T-helper 17 cell (primary cell): Measurements from ENCODE around the gene GPX7. TPM values are rescaled to one million over a fixed set of nuclear protein-coding genes. Genes with fewer than 3 reads are reported as not detected.
"Not testable (repeated sequence)": the region's sequence is repeated elsewhere in the genome, so short reads cannot be mapped to it uniquely, and the experiment has no call there.

ENCODE experiments used
- ATAC-seq: fragments of 150-1000 bp; cut with Tn5 transposase; 2 replicates; pipeline ENCODE4 v1.10.0; 2021; ENCODE audit warnings: mild to moderate bottlenecking, moderate library complexity
- DNase-seq, 3 donors: peaks; one replicate each; pipeline versions ENCODE4 v3.0.0 to v3.0.0-alpha.2; 2020 to 2021
- H3K9me3 ChIP-seq: one replicate; pipeline ENCODE4 v1.7.0; 2013; ENCODE audit warnings: low read length, mild to moderate bottlenecking; ENCODE audit not compliant: control insufficient read depth, poor library complexity, severe bottlenecking
- H3K27ac Mint-ChIP-seq: one replicate; pipeline ENCODE4 v1.8.0; 2022; ENCODE audit warnings: mild to moderate bottlenecking, moderate library complexity, mixed read lengths
- H3K27me3 Mint-ChIP-seq: one replicate; pipeline ENCODE4 v1.8.0; 2022; ENCODE audit warnings: mixed read lengths
- H3K36me3 Mint-ChIP-seq: one replicate; pipeline ENCODE4 v1.8.0; 2022; ENCODE audit warnings: low read depth, mixed read lengths
- H3K4me1 Mint-ChIP-seq: one replicate; pipeline ENCODE4 v1.8.0; 2022; ENCODE audit warnings: mild to moderate bottlenecking, mixed read lengths
- H3K4me3 Mint-ChIP-seq: one replicate; pipeline ENCODE4 v1.8.0; 2022; ENCODE audit warnings: mild to moderate bottlenecking, moderate library complexity, mixed read lengths
- total RNA-seq, 4 donors: library from RNA in 2 of 4; stranded (reverse) in 2 of 4; gene quantifications; one replicate each; pipeline ENCODE4 v1.2.3 and lab custom pipeline; 2022 to 2026

GPX7 gene
- total RNA-seq, 2 donors from 2014 or later, result 13.4 to 13.9 TPM

DNA sequence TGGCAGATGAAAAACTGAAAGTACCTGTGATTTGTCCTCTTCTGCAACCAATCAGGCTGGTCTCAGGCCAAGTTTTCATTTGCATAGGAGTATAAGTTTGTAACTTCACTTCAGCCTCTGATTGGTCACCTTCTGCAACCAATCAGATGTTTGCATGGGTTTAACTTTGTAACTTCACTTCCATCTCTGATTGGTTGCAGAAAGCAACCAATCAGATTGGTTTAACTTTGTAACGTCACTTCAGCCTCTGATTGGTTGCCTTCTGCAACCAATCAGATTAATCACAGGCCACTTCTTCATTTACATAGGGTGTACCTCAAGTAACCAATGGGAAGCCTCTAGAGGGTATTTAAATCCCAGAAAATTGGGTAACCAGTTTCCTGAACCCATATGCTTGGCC, 30.4 kb upstream of the GPX7 start:
- Mint-ChIP-seq H3K4me3 (no peak overlapping the region), H3K27me3 (no peaks in the 10 kb centered on the region), H3K36me3 (peaks cover 2% of the 10 kb centered on the region), H3K4me1 (peaks cover 15% of the 10 kb centered on the region), H3K27ac (no peak overlapping the region)
- DNase-seq (no peak), ATAC-seq (no peak)
- H3K9me3 ChIP-seq, result no peaks in the 10 kb centered on the region

DNA sequence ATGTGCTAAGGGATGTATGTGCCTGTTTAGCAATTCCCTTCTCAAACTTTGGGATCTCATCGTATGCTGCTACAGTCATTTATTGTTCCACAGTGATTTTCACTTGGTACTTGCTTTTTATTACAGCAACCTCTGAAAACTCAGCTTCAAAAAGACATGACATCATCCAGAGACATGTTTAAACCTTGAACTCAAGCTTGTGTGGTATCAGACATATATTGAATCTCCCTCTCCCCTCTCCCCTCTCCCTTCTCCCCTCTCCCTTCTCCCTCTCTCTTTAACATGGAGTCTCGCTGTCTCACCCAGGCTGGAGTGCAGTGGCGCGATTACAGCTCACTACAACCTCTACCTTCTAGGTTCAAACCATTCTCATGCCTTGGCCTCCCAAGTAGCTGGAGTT, 29.8 kb upstream of the GPX7 start:
- Mint-ChIP-seq H3K27me3 (no peaks in the 10 kb centered on the region), H3K27ac (no peak overlapping the region), H3K36me3 (peaks cover 2% of the 10 kb centered on the region), H3K4me1 (peaks cover 17% of the 10 kb centered on the region), H3K4me3 (no peak overlapping the region)
- ATAC-seq, result no peak
- H3K9me3 ChIP-seq, result no peaks in the 10 kb centered on the region
- no peak for DNase-seq

DNA sequence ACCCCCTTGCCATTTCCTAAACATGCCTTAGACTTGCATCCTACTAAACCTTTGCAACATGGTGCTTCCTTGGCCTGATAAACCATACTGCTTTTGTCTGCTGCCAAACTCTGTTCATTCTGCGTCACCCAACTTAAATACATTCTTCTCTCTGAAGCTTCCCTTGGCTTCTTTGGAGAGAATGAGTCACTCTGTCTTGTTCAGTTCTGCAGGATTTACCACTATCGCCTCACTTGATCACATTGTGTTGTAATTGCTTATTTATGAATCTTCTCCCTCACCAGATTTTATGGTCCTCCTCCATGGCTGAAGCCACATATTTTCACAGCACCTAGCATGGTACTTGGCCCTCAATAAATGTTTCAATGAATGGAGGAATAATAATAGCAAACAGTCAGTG, 27.6 kb upstream of the GPX7 start:
- no peaks in the 10 kb centered on the region for H3K9me3 ChIP-seq
- no peak for DNase-seq
- no peak overlapping the region for H3K4me3 Mint-ChIP-seq
- H3K27ac Mint-ChIP-seq, result no peak overlapping the region
- H3K4me1 Mint-ChIP-seq, result peaks cover 14% of the 10 kb centered on the region
- no peaks in the 10 kb centered on the region for H3K27me3 Mint-ChIP-seq
- H3K36me3 Mint-ChIP-seq, result peaks cover 2% of the 10 kb centered on the region
- no peak for ATAC-seq

DNA sequence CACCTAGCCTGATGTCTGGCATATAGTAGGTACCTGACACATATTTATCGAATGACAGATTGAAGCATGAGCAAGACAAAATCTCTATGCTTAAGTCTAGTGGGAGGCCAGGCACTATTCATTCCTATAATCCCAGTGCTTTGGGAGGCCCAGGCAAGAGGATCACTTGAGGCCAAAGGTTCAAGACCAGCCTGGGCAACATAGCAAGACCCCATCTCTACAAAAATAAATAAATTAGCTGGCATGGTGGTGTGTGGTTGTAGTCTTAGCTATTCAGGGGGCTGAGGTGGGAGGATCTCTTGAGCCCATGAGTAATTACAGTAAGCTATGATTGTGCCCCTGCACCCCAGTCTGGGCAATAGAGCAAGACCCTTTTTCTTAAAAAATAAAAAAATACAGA, 26.1 kb upstream of the GPX7 start:
- H3K27ac Mint-ChIP-seq, result peak overlapping the region; percentile 55
- H3K27me3 Mint-ChIP-seq, result no peaks in the 10 kb centered on the region
- no peak overlapping the region for H3K4me3 Mint-ChIP-seq
- peaks cover 13% of the 10 kb centered on the region for H3K4me1 Mint-ChIP-seq
- no peak for ATAC-seq
- DNase-seq, result no peak
- H3K36me3 Mint-ChIP-seq, result peaks cover 2% of the 10 kb centered on the region
- no peaks in the 10 kb centered on the region for H3K9me3 ChIP-seq

DNA sequence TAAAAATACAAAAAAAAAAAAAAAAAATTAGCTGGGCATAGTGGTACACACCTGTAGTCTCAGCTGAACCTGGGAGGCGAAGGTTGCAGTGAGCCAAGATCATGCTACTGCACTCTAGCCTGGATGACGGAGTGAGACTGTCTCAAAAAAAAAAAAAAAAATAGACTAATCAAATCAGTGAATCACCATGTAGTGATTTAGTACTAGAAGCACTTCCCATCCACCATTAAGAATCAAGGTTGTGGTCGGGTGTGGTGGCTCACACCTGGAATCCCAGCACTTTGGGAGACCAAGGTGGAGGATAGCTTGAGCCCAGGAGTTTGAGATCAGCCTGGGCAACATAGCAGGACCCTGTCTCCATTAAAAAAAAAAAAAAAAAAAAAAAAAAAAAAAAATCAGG, 24.1 kb upstream of the GPX7 start:
- H3K27me3 Mint-ChIP-seq, ATAC-seq: not testable (repeated sequence)

DNA sequence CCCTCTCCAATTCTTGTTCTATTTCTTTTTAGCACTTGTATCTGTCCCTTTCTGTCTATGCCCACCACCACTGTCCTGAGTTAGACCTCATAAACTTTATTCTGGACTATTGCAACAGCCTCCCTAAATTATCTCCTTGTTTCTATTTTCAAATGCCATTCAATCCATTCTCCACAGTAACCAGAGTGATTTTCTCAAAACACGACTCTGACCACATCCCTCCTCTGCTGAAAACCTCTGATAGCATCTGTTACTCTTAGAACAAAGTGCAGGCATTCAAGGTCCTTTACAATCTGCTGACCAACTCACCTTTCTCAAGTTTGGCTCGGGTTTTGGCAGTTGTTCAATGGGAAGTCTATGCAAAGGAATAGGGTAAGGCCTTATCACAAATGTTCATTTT, 22.8 kb upstream of the GPX7 start:
- ATAC-seq (no peak), DNase-seq (no peak)
- peaks cover 13% of the 10 kb centered on the region for H3K4me1 Mint-ChIP-seq
- no peaks in the 10 kb centered on the region for H3K36me3 Mint-ChIP-seq
- no peaks in the 10 kb centered on the region for H3K27me3 Mint-ChIP-seq
- no peaks in the 10 kb centered on the region for H3K9me3 ChIP-seq
- H3K27ac Mint-ChIP-seq, result no peak overlapping the region
- no peak overlapping the region for H3K4me3 Mint-ChIP-seq

More for the DNA sequence above, 24.1 kb upstream of the GPX7 start:
- H3K9me3 ChIP-seq, H3K36me3 Mint-ChIP-seq, DNase-seq, H3K27ac Mint-ChIP-seq, H3K4me3 Mint-ChIP-seq: not testable (repeated sequence)
- H3K4me1 Mint-ChIP-seq, result peaks cover 13% of the 10 kb centered on the region

GRCh38 chr1:52580283-52580682, 21.9 kb upstream of the GPX7 start:
- Mint-ChIP-seq H3K4me1 (peaks cover 9% of the 10 kb centered on the region), H3K27ac (no peak overlapping the region), H3K36me3 (no peaks in the 10 kb centered on the region), H3K27me3 (no peaks in the 10 kb centered on the region), H3K4me3 (no peak overlapping the region)
- DNase-seq (no peak), ATAC-seq (no peak)
- H3K9me3 ChIP-seq, result no peaks in the 10 kb centered on the region

DNA sequence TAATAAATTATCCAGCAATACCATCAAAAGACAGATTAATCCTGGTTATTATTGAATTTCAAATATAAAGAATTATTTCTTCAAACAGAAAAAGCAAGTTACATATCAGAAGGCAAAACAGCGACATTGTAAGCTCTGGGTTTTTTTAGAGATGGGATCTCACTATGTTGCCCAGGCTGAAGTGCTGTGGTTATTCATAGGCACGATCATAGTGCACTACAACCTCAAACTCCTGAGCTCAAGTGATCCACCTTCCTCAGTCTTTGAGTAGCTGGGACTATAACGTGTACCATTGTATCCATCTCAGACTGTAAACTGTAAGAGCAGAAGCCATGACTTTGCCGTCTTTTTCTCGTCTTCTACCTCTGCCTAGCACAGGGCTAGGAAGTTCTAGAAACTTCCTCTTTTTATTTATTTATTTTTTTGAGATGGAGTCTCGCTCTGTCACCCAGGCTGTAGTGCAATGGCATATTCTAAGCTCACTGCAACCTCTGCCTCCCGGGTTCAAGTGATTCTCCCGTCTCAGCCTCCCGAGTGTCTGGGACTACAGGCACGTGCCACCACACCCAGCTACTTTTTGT, 20.0 kb upstream of the GPX7 start:
- no peak overlapping the region for H3K27ac Mint-ChIP-seq
- H3K4me3 Mint-ChIP-seq, result no peak overlapping the region
- H3K4me1 Mint-ChIP-seq, result peaks cover 9% of the 10 kb centered on the region
- H3K9me3 ChIP-seq, result no peaks in the 10 kb centered on the region
- ATAC-seq (no peak), DNase-seq (no peak)
- H3K36me3 Mint-ChIP-seq, result no peaks in the 10 kb centered on the region
- no peaks in the 10 kb centered on the region for H3K27me3 Mint-ChIP-seq

GRCh38 chr1:52585474-52585873, 16.7 kb upstream of the GPX7 start:
- H3K9me3 ChIP-seq, result no peaks in the 10 kb centered on the region
- Mint-ChIP-seq H3K4me3 (no peak overlapping the region), H3K27ac (no peak overlapping the region), H3K4me1 (peaks cover 2% of the 10 kb centered on the region), H3K36me3 (no peaks in the 10 kb centered on the region), H3K27me3 (no peaks in the 10 kb centered on the region)
- DNase-seq, result no peak
- ATAC-seq, result no peak

DNA sequence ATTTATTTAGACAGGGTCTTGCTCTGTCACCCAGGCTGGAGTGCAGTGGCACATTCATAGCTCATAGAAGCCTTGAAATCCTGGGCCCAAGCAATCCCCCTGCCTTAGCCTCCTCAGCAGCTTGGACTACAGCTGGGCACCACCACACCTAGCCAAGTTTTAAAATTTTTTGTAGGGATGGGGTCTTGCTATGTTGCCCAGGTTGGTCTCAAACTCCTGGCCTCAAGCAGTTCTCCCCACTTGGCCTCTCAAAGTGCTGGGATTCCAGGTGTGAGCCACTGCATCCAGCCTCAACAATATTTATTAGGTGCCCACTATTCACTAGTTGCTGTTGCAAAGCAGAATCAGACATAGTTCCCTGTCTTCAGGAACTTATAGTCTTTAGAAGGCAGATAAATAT, 14.1 kb upstream of the GPX7 start:
- DNase-seq (no peak), ATAC-seq (no peak)
- no peaks in the 10 kb centered on the region for H3K9me3 ChIP-seq
- Mint-ChIP-seq H3K27ac (no peak overlapping the region), H3K36me3 (no peaks in the 10 kb centered on the region), H3K4me1 (peaks cover 7% of the 10 kb centered on the region), H3K4me3 (no peak overlapping the region), H3K27me3 (no peaks in the 10 kb centered on the region)

DNA sequence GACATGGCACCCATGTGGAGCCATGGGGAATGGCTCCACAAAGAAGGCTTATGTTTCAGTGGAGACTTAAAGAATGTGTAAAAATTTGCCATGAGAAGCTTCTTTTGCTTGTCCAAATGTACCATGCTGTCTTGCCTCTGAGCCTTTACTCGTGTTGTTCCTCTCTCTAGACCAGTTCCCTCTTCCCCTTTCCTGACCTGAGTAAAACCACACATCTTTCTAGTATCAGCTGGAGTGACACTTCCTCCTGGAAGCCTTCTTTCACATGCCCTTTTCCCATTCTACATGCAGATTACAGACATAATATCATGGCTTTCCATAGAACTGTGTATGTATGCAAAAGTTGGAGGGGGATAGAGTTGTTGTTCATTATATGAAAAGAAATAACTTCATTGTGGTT, 13.6 kb upstream of the GPX7 start:
- Mint-ChIP-seq H3K27ac (no peak overlapping the region), H3K4me1 (peaks cover 7% of the 10 kb centered on the region), H3K27me3 (no peaks in the 10 kb centered on the region), H3K4me3 (no peak overlapping the region), H3K36me3 (no peaks in the 10 kb centered on the region)
- ATAC-seq (no peak), DNase-seq (no peak)
- no peaks in the 10 kb centered on the region for H3K9me3 ChIP-seq

GRCh38 chr1:52590266-52590665, 11.9 kb upstream of the GPX7 start:
- H3K27ac Mint-ChIP-seq, result no peak overlapping the region
- ATAC-seq (no peak), DNase-seq (no peak)
- no peaks in the 10 kb centered on the region for H3K9me3 ChIP-seq
- H3K27me3 Mint-ChIP-seq, result no peaks in the 10 kb centered on the region
- no peak overlapping the region for H3K4me3 Mint-ChIP-seq
- H3K36me3 Mint-ChIP-seq, result no peaks in the 10 kb centered on the region
- peaks cover 9% of the 10 kb centered on the region for H3K4me1 Mint-ChIP-seq

- Mint-ChIP-seq H3K4me1 (peaks cover 12% of the 10 kb centered on the region), H3K36me3 (no peaks in the 10 kb centered on the region), H3K4me3 (no peak overlapping the region), H3K27me3 (no peaks in the 10 kb centered on the region), H3K27ac (no peak overlapping the region)
- ATAC-seq (no peak), DNase-seq (no peak)
- H3K9me3 ChIP-seq, result no peaks in the 10 kb centered on the region
Measured at GRCh38 chr1:52592637-52593323, 9.4 kb upstream of the GPX7 start.

GRCh38 chr1:52593495-52593894, 8.7 kb upstream of the GPX7 start:
- ATAC-seq, result no peak
- no peaks in the 10 kb centered on the region for H3K9me3 ChIP-seq
- no peak overlapping the region for H3K4me3 Mint-ChIP-seq
- H3K4me1 Mint-ChIP-seq, result peaks cover 16% of the 10 kb centered on the region
- DNase-seq, result no peak
- H3K27ac Mint-ChIP-seq, result no peak overlapping the region
- peaks cover 3% of the 10 kb centered on the region for H3K36me3 Mint-ChIP-seq
- peaks cover 4% of the 10 kb centered on the region for H3K27me3 Mint-ChIP-seq
